Astrocyte of the spinal cord (primary cell): ENCODE results near the gene ADAMTS2.

ENCODE experiments used
- DNase-seq: peaks from one replicate; pipeline ENCODE4 v3.0.0; 2011; ENCODE audit warnings: low read depth, low spot score
- H3K4me3 ChIP-seq: 2 replicates; pipeline ENCODE4 v1.5.1; 2011; ENCODE audit warnings: low read depth, mild to moderate bottlenecking, low read length, moderate library complexity
- CTCF ChIP-seq: IDR thresholded peaks from 2 replicates; pipeline ENCODE4 v1.5.1; 2012; ENCODE audit warnings: low read depth, mild to moderate bottlenecking, low read length, inconsistent platforms
- in situ Hi-C: cut with HindIII; loops from 2 replicates; pipeline ENCODE4 v1.10.0; 2017; ENCODE audit warnings: low sequenced_read_pairs

ADAMTS2 gene

DNA sequence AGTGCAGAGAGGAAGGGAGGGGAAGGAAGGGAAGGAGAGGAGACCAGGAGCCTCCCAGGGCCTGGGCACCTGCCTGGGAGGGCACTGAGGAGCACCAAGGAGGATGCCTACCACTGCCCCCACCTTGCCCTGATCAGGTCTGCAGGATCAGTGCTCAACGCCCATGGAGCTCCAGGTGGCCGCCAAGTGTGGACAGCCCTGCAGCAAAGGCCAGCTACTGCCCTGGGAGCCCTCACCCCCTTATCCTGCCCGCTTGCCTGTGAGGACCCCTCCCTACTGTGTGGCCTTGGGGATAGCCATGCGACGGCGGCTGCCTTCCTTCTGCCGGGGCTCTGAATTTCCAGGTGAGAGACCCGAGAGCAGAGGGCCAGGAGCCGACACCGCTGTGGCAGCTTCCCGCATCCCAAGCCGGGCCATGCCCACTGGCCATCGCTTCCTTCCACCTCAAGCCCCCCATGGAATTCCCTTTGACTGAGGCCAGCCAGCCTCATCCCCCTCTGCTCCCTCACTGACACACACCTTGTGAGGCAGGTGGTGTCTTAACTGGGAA, 12.4 kb downstream of the ADAMTS2 start:
- no peak for TF ChIP-seq CTCF
- in situ Hi-C loops, result no loop called here
- DNase-seq, result no peak
- H3K4me3 ChIP-seq, result no peak overlapping the region

DNA sequence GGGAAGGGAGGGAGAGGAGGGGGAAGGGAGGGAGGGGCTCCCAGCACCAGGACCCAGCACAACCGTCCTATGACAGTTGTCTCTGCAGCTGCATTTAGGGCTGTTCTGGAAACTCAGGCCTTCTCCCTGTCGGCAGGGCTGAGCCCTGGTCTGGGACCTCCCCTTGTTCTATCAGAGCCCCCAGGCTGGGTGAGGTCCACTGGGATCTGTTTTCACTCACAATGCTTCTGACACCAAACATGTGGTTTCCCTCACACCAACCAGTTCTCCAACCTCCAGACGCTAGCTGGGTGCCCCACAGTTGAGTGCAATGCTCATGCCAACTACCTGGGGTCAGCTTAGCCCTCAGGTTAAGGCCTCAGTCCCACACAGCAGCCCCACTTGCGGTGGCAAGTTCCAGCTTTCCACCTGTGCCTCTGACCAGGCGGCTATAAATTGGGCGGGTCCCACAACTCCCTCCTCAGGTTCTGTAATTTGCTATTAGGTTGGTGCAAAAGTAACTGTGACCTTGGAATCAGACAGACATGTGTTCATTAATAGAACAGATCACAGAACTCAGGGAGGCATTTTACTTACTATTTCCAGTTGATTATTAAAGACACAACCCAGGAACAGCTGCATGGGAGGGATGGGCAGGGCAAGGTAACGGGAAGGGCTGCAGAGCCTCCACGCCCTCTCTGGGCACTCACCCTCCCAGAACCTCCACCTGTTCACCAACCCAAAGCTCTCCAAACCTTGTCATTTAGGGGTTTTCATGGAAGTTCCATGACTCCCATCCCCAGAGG, 13.5 kb downstream of the ADAMTS2 start:
- in situ Hi-C loops, result no loop called here
- H3K4me3 ChIP-seq, result no peak overlapping the region
- no peak for TF ChIP-seq CTCF
- DNase-seq, result no peak

DNA sequence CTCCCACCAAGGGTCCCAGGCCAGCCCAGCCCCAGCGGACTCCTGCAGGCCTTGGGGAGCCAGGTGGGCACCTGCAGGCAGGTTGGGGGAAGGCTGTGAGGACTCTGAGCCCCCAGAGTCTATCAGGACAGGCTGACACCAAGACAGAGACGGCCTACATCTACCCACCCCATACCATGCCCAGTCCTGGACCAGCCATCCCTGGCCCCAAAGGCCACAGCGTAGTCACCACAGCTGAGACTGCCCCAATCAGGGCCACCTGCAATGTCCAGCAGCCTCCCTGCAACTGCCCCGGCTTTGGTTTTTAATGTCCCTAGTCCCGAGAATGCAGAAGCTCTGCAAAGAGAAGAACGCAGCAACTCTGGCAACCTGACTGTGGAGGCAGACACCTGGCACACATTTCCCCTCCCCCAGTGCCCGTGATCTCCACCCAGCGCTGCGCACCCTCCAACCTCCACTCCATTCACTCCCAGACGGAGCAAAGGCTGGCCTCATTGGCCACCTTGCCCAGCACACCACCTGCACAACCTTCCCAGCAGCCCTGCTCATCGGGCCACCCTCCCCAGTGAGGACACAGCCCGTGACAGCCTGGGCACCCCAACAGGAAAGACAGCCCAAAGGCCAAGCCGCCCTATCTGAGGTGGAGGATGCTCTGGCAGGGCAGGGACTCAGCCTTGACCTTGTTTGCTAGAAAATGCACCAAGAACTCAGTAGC, 14.9 kb downstream of the ADAMTS2 start:
- no peak for DNase-seq
- no peak overlapping the region for H3K4me3 ChIP-seq
- no peak for TF ChIP-seq CTCF
- in situ Hi-C loops, result no loop called here

DNA sequence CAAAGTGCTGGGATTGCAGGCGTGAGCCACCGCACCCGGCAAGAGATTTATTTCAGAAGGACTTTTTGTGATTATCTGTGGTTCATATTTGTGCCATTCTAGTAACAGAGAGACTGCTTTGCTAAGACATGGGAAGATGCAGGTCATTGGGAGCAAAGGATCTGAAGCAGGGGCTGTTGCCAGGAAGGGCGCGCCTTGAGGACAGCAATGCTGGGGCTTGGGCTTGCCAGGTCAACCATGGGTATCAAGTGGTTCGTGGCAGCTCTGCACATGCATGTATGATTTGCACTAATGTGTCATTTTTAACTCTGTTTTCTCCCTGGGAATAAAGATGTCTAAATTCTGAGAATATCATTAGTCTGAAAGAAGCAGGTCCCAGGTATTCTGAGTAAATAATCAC, 17.0 kb downstream of the ADAMTS2 start:
- no peak for DNase-seq
- in situ Hi-C loops, result no loop called here
- TF ChIP-seq CTCF, result no peak

DNA sequence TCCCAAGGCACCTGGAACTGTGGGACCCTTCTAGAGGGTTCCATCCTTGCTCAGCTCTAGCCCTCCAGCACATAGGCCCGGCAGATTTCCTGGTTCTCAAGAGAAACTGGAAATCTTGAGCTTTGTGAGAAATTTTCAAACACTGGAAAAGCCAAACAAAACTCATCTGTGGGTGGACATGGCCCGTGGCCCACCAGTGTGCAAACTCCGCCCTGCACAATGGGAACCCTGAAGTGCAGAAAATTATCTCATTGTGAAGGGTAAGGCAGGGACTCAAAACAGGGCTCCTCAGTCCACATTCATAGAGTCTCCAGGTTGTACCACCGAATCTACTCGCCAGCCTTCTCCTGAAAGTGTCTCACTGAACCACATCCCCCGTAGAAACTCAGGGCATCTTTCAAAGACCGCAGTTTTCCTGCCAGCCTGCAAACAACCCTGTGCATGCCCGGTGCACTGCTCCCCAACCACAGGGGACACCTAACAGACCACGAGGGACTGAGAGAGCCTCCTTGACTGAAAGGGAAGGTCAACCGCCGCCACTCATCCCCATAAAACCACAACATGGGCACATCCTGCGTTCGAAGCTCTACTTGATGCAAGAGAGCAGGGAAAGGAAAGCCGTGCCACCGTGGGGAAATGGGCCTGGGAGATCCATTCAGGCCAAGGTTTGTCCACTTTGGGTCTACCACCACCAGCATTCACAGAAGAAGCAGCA, 18.1 kb downstream of the ADAMTS2 start:
- DNase-seq, result no peak
- in situ Hi-C loops, result no loop called here
- no peak overlapping the region for H3K4me3 ChIP-seq
- no peak for TF ChIP-seq CTCF

More for the DNA sequence above, 17.0 kb downstream of the ADAMTS2 start:
- H3K4me3 ChIP-seq, result no peak overlapping the region
